HG02571 (cell line): Measurements from ENCODE around the gene EFNB2.

ENCODE experiments used
- ATAC-seq: cut with Tn5 transposase; IDR thresholded peaks from one replicate; pipeline ENCODE4 v1.9.1; 2021; ENCODE audit warnings: mild to moderate bottlenecking, moderate library complexity; ENCODE audit not compliant: unreplicated experiment

Gene EFNB2

GRCh38 chr13:106535552-106536243, at the start of gene EFNB2:
Gene EFNB2, minus strand, starts transcription at chr13:106535662. Its CDS starts 698 bp downstream, at chr13:106534964.
- peak; percentile 96 for ATAC-seq

- ATAC-seq = no peak
Observed at GRCh38 chr13:106581225-106581624, 45.8 kb upstream of the EFNB2 start.

- no peak for ATAC-seq
Observed at GRCh38 chr13:106575896-106576295, 40.4 kb upstream of the EFNB2 start.

GRCh38 chr13:106573868-106574267, 38.4 kb upstream of the EFNB2 start:
- no peak for ATAC-seq

GRCh38 chr13:106573284-106573846, 37.9 kb upstream of the EFNB2 start:
- ATAC-seq = no peak

- ATAC-seq = no peak
Observed at GRCh38 chr13:106570299-106570852, 34.9 kb upstream of the EFNB2 start.

GRCh38 chr13:106569233-106570095, 34.0 kb upstream of the EFNB2 start:
- no peak for ATAC-seq

GRCh38 chr13:106568299-106569003, 33.0 kb upstream of the EFNB2 start:
- ATAC-seq = peak; percentile 28

- ATAC-seq = peak; percentile 65
Observed at GRCh38 chr13:106567474-106568298, 32.2 kb upstream of the EFNB2 start, which contains the start of gene ARGLU1. Gene ARGLU1, minus strand, starts transcription at chr13:106568137. Its CDS starts 218 bp downstream, at chr13:106567919.

GRCh38 chr13:106566641-106567473, 31.4 kb upstream of the EFNB2 start:
- peak; percentile 45 for ATAC-seq

- ATAC-seq = no peak
Observed at GRCh38 chr13:106565127-106565775, 29.8 kb upstream of the EFNB2 start.

GRCh38 chr13:106562301-106562700, 26.8 kb upstream of the EFNB2 start:
- no peak for ATAC-seq

- ATAC-seq = peak; percentile 91
Observed at GRCh38 chr13:106561551-106562170, 26.2 kb upstream of the EFNB2 start.

- no peak for ATAC-seq
Observed at GRCh38 chr13:106560821-106561220, 25.4 kb upstream of the EFNB2 start.

- no peak for ATAC-seq
Observed at GRCh38 chr13:106558527-106558926, 23.1 kb upstream of the EFNB2 start.

- ATAC-seq = no peak
Observed at GRCh38 chr13:106555631-106556328, 20.3 kb upstream of the EFNB2 start.

- no peak for ATAC-seq
Observed at GRCh38 chr13:106551751-106552150, 16.3 kb upstream of the EFNB2 start.
